HEK293T (cell line): ENCODE results near the gene XKR3.

Experiments used
- BHLHE40 ChIP-seq: fragments of 450-650 bp; IDR thresholded peaks from 2 replicates; pipeline ENCODE4 v1.6.1; 2016; ENCODE audit warnings: mild to moderate bottlenecking, moderate library complexity, borderline replicate concordance
- CTBP1 ChIP-seq: fragments of 450-650 bp; IDR thresholded peaks from 2 replicates; pipeline ENCODE4 v1.6.1; 2016; ENCODE audit warnings: borderline replicate concordance
- FOXK2 ChIP-seq: fragments of 450-650 bp; IDR thresholded peaks from 2 replicates; pipeline ENCODE4 v1.6.1; 2016; ENCODE audit warnings: mild to moderate bottlenecking
- LEF1 ChIP-seq: fragments of 450-650 bp; IDR thresholded peaks from 2 replicates; pipeline ENCODE4 v1.6.1; 2017; ENCODE audit warnings: mild to moderate bottlenecking, borderline replicate concordance
- NFRKB ChIP-seq: fragments of 450-650 bp; IDR thresholded peaks from 2 replicates; pipeline ENCODE4 v1.6.1; 2016; ENCODE audit warnings: mild to moderate bottlenecking, moderate library complexity
- TARDBP ChIP-seq: fragments of 450-650 bp; IDR thresholded peaks from 2 replicates; pipeline ENCODE4 v1.6.1; 2016

- TF ChIP-seq TARDBP (no peak), FOXK2 (no peak), LEF1 (no peak), CTBP1 (no peak), BHLHE40 (no peak), NFRKB (no peak)
Measured at GRCh38 chr22:16776080-16776479, 49.1 kb downstream of the XKR3 start.
